Panc1 (cell line): ENCODE measurements around the gene MRPS12. TPM values are rescaled to one million over a fixed set of nuclear protein-coding genes. Genes with fewer than 3 reads are reported as not detected.
"Not testable (repeated sequence)": the region's sequence is repeated elsewhere in the genome, so short reads cannot be mapped to it uniquely, and the experiment has no call there.

Experiments
- ATAC-seq: fragments of 200-7000 bp; cut with Tn5 transposase; 2 replicates; pipeline ENCODE4 v1.9.1; 2020; ENCODE audit warnings: mild to moderate bottlenecking, moderate library complexity
- BruUV-seq: library from RNA; stranded (reverse); fragments of 400-500 nt; replicated peaks from 2 replicates; lab custom pipeline; 2021; lab: Mats Ljungman, UMichigan
- CTCF ChIA-PET: fragments of 300-600 bp; sonication (Branson Sonifier 250); formaldehyde crosslinking; loops from one replicate; lab custom pipeline; 2022; ENCODE audit warnings: antibody characterized with exemption; lab: Charles Lee
- POLR2A ChIA-PET: fragments of 300-600 bp; sonication (Branson Sonifier 250); formaldehyde crosslinking; loops from one replicate; lab custom pipeline; 2022; ENCODE audit warnings: antibody characterized with exemption; lab: Charles Lee
- DNase-seq: peaks from one replicate; pipeline ENCODE4 v3.0.0-alpha.2; 2010; ENCODE audit warnings: low read depth, low spot score
- H3K27ac ChIP-seq: 2 replicates; pipeline ENCODE4 v1.5.1; 2011; ENCODE audit warnings: mild to moderate bottlenecking, low read length, inconsistent platforms
- H3K27me3 ChIP-seq: fragments of 200-500 bp; sonication (Bioruptor generic); 2 replicates; pipeline ENCODE4 v1.6.0; 2014; ENCODE audit warnings: low read length, inconsistent platforms; ENCODE audit not compliant: control insufficient read depth, insufficient read depth
- H3K36me3 ChIP-seq: fragments of 200-500 bp; sonication (Bioruptor generic); 2 replicates; pipeline ENCODE4 v1.5.1; 2014; ENCODE audit warnings: inconsistent platforms, mild to moderate bottlenecking, low read length, moderate library complexity; ENCODE audit not compliant: control insufficient read depth, insufficient read depth
- H3K4me1 ChIP-seq: 2 replicates; pipeline ENCODE4 v1.5.1; 2011; ENCODE audit warnings: inconsistent platforms, mild to moderate bottlenecking, low read length, moderate library complexity; ENCODE audit not compliant: control insufficient read depth, insufficient read depth
- H3K4me3 ChIP-seq, 2 experiments: 2 replicates each; pipeline ENCODE4 v1.5.1; 2011 to 2012; ENCODE audit warnings: low read depth in 2 of 2, low read length in 2 of 2, mild to moderate bottlenecking in 2 of 2, inconsistent platforms in 1 of 2, moderate library complexity in 1 of 2
- H3K9me3 ChIP-seq: fragments of 200-500 bp; sonication (Bioruptor generic); 2 replicates; pipeline ENCODE4 v1.5.1; 2014; ENCODE audit warnings: low read depth, mild to moderate bottlenecking, inconsistent platforms, low read length, moderate library complexity; ENCODE audit not compliant: control insufficient read depth, insufficient read depth
- POLR2AphosphoS5 ChIP-seq: IDR thresholded peaks from 2 replicates; pipeline ENCODE4 v1.6.1; 2012; ENCODE audit warnings: mild to moderate bottlenecking, low read depth, low read length, moderate library complexity
- REST ChIP-seq, 2 experiments: IDR thresholded peaks; 2 replicates each; pipeline ENCODE4 v1.6.1; 2011 to 2012; ENCODE audit warnings: low read depth in 2 of 2, control low read depth in 1 of 2, low read length in 1 of 2, mild to moderate bottlenecking in 1 of 2, moderate library complexity in 1 of 2; ENCODE audit not compliant: insufficient read depth in 1 of 2
- SIN3A ChIP-seq: IDR thresholded peaks from 2 replicates; pipeline ENCODE4 v1.6.1; 2012; ENCODE audit warnings: low read depth, mild to moderate bottlenecking, low read length, moderate library complexity, borderline replicate concordance; ENCODE audit not compliant: insufficient read depth
- TCF7L2 ChIP-seq: IDR thresholded peaks from 2 replicates; pipeline ENCODE4 v1.6.1; 2011; ENCODE audit warnings: mild to moderate bottlenecking, low read depth, low read length, inconsistent platforms
- in situ Hi-C: cut with HindIII; loops from 2 replicates; pipeline ENCODE4 v1.10.0; 2016; ENCODE audit warnings: low sequenced_read_pairs, low pct_unique_long_range_greater_than_20kb
- intact Hi-C: fragments of 100-400 bp; cut with micrococcal nuclease; formaldehyde crosslinking; loops from one replicate; pipeline ENCODE4 v1.10.0; 2022; ENCODE audit not compliant: unreplicated experiment
- total RNA-seq: library from RNA; stranded (reverse); gene quantifications from one replicate; pipeline ENCODE4 v1.2.1, GENCODE V29; 2021; ENCODE audit not compliant: unreplicated experiment
- TF ChIP-seq, protein P1 (sequence below): fragments of 450-650 bp; IDR thresholded peaks from 2 replicates; pipeline ENCODE4 v1.5.1; 2017; ENCODE audit warnings: mild to moderate bottlenecking

MRPS12 gene
- total RNA-seq, 1 experiment from 2014 or later = 511 TPM

GRCh38 chr19:38884691-38885090 lies 46.1 kb upstream of the MRPS12 start:
- POLR2A ChIA-PET = interaction anchor here (0.6 to 0.9 kb wide), 2 partner anchors 16 to 40 kb away, joined by 7 to 11 read pairs; no protein-coding TSS in a partner anchor
- BruUV-seq, in situ Hi-C loops, H3K36me3 ChIP-seq, H3K4me3 ChIP-seq, H3K9me3 ChIP-seq, H3K27ac ChIP-seq, ATAC-seq, DNase-seq, H3K4me1 ChIP-seq, H3K27me3 ChIP-seq, intact Hi-C loops: not testable (repeated sequence)
- CTCF ChIA-PET = interaction anchor here (0.7 kb wide), 3 partner anchors 19 to 147 kb away, joined by 5 to 7 read pairs (median 5); no protein-coding TSS in a partner anchor

GRCh38 chr19:38888876-38889275 lies 41.9 kb upstream of the MRPS12 start:
- POLR2A ChIA-PET = interaction anchor here (1.1 kb wide), 1 partner anchor 10 kb away, joined by 4 read pairs; no protein-coding TSS in a partner anchor
- no peak for ATAC-seq
- H3K36me3 ChIP-seq = no peaks in the 10 kb centered on the region

More at GRCh38 chr19:38888876-38889275, 41.9 kb upstream of the MRPS12 start:
- no peaks in the 10 kb centered on the region for H3K27me3 ChIP-seq
- no peak overlapping the region for H3K27ac ChIP-seq
- in situ Hi-C loops = no loop called here
- no peaks in the 10 kb centered on the region for H3K4me1 ChIP-seq
- BruUV-seq = no TSS peak
- intact Hi-C loops = no loop called here
- no peaks in the 10 kb centered on the region for H3K9me3 ChIP-seq
- TF ChIP-seq, protein P1, sequence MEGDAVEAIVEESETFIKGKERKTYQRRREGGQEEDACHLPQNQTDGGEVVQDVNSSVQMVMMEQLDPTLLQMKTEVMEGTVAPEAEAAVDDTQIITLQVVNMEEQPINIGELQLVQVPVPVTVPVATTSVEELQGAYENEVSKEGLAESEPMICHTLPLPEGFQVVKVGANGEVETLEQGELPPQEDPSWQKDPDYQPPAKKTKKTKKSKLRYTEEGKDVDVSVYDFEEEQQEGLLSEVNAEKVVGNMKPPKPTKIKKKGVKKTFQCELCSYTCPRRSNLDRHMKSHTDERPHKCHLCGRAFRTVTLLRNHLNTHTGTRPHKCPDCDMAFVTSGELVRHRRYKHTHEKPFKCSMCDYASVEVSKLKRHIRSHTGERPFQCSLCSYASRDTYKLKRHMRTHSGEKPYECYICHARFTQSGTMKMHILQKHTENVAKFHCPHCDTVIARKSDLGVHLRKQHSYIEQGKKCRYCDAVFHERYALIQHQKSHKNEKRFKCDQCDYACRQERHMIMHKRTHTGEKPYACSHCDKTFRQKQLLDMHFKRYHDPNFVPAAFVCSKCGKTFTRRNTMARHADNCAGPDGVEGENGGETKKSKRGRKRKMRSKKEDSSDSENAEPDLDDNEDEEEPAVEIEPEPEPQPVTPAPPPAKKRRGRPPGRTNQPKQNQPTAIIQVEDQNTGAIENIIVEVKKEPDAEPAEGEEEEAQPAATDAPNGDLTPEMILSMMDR = no peak
- TF ChIP-seq POLR2AphosphoS5 (no peak), REST (IDR thresholded peaks at IDR 0.05; ENCODE audit: insufficient read depth in 1 of 2, low read depth in 2 of 2, low read length in 1 of 2) (no peak), SIN3A (no peak), TCF7L2 (no peak)
- H3K4me3 ChIP-seq = no peak overlapping the region
- DNase-seq = no peak
- CTCF ChIA-PET = interaction anchor here (2.5 to 2.8 kb wide), 2 partner anchors 8 to 36 kb away, joined by 7 to 13 read pairs; no protein-coding TSS in a partner anchor
